ENCODE measurements around the gene FBXO42. TPM values are rescaled to one million over a fixed set of nuclear protein-coding genes. Genes with fewer than 3 reads are reported as not detected.

The FBXO42 gene
- total and polyA plus RNA-seq, 2 of the 4 experiments (the other 2 are of a cell fraction) = 12.0 to 18.8 TPM

DNA sequence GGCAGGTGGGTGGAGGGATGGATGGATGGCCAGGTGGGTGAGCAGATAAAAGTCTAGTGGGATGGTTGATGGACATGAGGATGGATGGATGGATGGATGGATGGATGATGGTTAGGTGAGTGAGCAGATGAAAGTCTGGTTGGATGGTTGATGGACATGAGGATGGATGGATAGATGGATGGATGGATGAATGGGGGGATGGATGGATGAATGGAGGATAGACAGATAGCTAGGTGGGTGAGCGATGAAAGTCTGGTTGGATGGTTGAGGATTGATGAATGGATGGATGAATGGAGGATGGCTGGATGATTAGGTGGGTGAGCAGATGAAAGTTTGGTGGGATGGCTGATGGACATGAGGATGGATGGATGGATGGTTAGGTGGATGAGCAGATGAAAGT lies 130.8 kb downstream of the FBXO42 start:
- Histone ChIP-seq H2AFZ (replicated peaks; ENCODE audit: low read length, poor library complexity) (no peak overlapping the region), H3K4me2 (ENCODE audit: low read depth, low read length) (no peak overlapping the region), H3K27ac (ENCODE audit: insufficient read depth, low read length) (no peak overlapping the region), H4K20me1 (ENCODE audit: insufficient read depth, low read length) (no peaks in the 10 kb centered on the region), H2BK15ac (ENCODE audit: low read depth, low read length) (no peak overlapping the region), H3K9me1 (ENCODE audit: insufficient read depth, low read length) (0 out of 2 replicates have a peak, but pooled peaks cover 2% of the 10 kb centered on the region), H3K56ac (ENCODE audit: extremely low read depth, insufficient read depth, low read length) (no peak overlapping the region), H4K5ac (ENCODE audit: low read depth, low read length) (no peak overlapping the region), H2BK5ac (ENCODE audit: low read depth, low read length, poor library complexity, severe bottlenecking) (no peak overlapping the region), H3K27me3 (ENCODE audit: control insufficient read depth, insufficient read depth, low read length) (peaks cover 17% of the 10 kb centered on the region), H2BK20ac (ENCODE audit: low read depth, low read length) (no peak overlapping the region), H4K91ac (ENCODE audit: insufficient read depth, low read depth, low read length) (no peak overlapping the region), H3K23ac (ENCODE audit: low read depth, low read length) (no peak overlapping the region), H3K4me1 (ENCODE audit: control insufficient read depth, insufficient read depth, low read length) (no peaks in the 10 kb centered on the region), H3K14ac (replicated peaks; ENCODE audit: low read depth, low read length) (no peak overlapping the region), H3K4me3 (ENCODE audit: insufficient read depth, low read depth, low read length) (no peak overlapping the region), H3K9me3 (ENCODE audit: control insufficient read depth, insufficient read depth, low read length) (peaks cover 5% of the 10 kb centered on the region; the same call in 1 of the 2 replicates), H2BK120ac (ENCODE audit: low read depth, low read length) (no peak overlapping the region), H3K18ac (ENCODE audit: low read depth, low read length) (no peak overlapping the region), H3K36me3 (ENCODE audit: control insufficient read depth, insufficient read depth, low read length) (no peaks in the 10 kb centered on the region), H2AK9ac (replicated peaks; ENCODE audit: low read depth, low read length, poor library complexity) (no peak overlapping the region), H3K9ac (ENCODE audit: low read depth, low read length) (no peak overlapping the region), H2AK5ac (ENCODE audit: low read depth, low read length) (no peak overlapping the region), H3K4ac (ENCODE audit: low read depth, low read length) (no peak overlapping the region), H4K8ac (ENCODE audit: low read depth in 2 of 2, low read length in 2 of 2) (no peak overlapping the region), H3K79me1 (ENCODE audit: low read depth in 1 of 2, low read length in 2 of 2) (no peaks in the 10 kb centered on the region)
- TF ChIP-seq, protein P1, sequence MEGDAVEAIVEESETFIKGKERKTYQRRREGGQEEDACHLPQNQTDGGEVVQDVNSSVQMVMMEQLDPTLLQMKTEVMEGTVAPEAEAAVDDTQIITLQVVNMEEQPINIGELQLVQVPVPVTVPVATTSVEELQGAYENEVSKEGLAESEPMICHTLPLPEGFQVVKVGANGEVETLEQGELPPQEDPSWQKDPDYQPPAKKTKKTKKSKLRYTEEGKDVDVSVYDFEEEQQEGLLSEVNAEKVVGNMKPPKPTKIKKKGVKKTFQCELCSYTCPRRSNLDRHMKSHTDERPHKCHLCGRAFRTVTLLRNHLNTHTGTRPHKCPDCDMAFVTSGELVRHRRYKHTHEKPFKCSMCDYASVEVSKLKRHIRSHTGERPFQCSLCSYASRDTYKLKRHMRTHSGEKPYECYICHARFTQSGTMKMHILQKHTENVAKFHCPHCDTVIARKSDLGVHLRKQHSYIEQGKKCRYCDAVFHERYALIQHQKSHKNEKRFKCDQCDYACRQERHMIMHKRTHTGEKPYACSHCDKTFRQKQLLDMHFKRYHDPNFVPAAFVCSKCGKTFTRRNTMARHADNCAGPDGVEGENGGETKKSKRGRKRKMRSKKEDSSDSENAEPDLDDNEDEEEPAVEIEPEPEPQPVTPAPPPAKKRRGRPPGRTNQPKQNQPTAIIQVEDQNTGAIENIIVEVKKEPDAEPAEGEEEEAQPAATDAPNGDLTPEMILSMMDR (conservative IDR thresholded peaks at IDR 0.05; ENCODE audit: low read depth, low read length) = no peak
- TF ChIP-seq MAZ (IDR thresholded peaks at IDR 0.05; ENCODE audit: borderline replicate concordance, low read depth, low read length) = no peak
- dilution Hi-C loops (cut with HindIII; ENCODE audit: low sequenced_read_pairs, unreplicated experiment) (no loop called here), intact Hi-C loops (cut with micrococcal nuclease) (no loop called here), in situ Hi-C loops (cut with MboI; ENCODE audit: low sequenced_read_pairs) (no loop called here)
- DNase-seq (no peak), ATAC-seq (ENCODE audit: low read depth) (no peak)
- BruUV-seq (replicated peaks) = no TSS peak
- 92 to 100% methylated on average over 1 of the region's 1 CpG for WGBS, 2 experiments (ENCODE audit: extremely low coverage in 2 of 2, insufficient read length in 1 of 2)
- ChIA-PET POLR2A (ENCODE audit: unreplicated experiment) (no interaction called here), CTCF (interaction anchor here (0.7 kb wide), 1 partner anchor 14 kb away, joined by 3 read pairs; no protein-coding TSS in a partner anchor)

All from IMR-90 (cell line).